ENCODE measurements around the gene NCOA3.

DNA sequence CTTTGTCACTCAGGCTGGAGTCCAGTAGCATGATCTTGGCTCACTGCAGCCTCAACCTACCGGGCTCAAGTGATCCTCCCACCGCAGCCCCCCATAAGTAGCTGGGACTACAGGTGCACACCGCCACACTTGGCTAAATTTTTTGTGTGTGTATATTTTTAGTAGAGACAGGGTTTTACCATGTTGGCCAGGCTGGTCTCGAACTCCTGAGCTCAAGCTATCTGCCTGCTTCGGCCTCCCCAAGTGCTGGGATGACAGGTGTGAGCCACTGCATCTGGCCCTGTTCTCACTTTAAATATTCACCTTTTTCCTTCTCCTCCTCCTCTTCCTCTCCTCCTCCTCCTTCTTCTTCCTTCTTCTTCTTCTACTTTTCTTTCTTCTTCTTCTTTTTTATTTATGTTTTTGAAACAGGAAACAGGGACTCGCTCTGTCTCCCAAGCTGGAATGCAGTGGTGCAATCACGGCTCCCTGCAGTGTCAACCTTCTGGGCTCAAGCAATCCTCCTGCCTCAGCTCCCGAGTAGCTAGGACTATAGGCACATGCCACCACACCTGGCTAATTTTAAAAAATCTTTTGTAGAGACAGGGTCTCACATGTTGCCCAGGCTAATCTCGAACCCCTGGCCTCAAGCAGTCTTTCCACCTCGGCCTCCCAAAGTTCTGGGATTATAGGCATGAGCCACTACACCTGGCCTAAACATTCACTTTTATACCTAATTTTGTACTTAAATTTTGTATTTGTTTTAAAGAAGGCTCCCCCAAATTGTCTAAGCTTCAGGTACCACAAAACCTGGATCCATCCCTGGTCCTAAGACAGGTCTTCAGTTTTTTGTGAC, 47.2 kb upstream of the NCOA3 start:
- TF ChIP-seq, protein P1, sequence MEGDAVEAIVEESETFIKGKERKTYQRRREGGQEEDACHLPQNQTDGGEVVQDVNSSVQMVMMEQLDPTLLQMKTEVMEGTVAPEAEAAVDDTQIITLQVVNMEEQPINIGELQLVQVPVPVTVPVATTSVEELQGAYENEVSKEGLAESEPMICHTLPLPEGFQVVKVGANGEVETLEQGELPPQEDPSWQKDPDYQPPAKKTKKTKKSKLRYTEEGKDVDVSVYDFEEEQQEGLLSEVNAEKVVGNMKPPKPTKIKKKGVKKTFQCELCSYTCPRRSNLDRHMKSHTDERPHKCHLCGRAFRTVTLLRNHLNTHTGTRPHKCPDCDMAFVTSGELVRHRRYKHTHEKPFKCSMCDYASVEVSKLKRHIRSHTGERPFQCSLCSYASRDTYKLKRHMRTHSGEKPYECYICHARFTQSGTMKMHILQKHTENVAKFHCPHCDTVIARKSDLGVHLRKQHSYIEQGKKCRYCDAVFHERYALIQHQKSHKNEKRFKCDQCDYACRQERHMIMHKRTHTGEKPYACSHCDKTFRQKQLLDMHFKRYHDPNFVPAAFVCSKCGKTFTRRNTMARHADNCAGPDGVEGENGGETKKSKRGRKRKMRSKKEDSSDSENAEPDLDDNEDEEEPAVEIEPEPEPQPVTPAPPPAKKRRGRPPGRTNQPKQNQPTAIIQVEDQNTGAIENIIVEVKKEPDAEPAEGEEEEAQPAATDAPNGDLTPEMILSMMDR (IDR thresholded peaks at IDR 0.05) = no peak
- no peak for TF ChIP-seq POLR2A (IDR thresholded peaks at IDR 0.05)

Data from esophagus squamous epithelium (tissue), 4 donors.